IPS DF 19.7 (cell line): Measurements from ENCODE around the gene C6orf132.

ENCODE experiments used
- DNase-seq: peaks from one replicate; pipeline ENCODE4 v3.0.0-alpha.2; 2013; ENCODE audit warnings: low read depth, low spot score

The C6orf132 gene

GRCh38 chr6:42104804-42105125 is 37.7 kb downstream of the C6orf132 start:
- no peak for DNase-seq

- peak; percentile 60 for DNase-seq
Measured at GRCh38 chr6:42104095-42104803, 38.2 kb downstream of the C6orf132 start.

GRCh38 chr6:42103753-42104094 is 38.7 kb downstream of the C6orf132 start:
- DNase-seq = no peak

DNA sequence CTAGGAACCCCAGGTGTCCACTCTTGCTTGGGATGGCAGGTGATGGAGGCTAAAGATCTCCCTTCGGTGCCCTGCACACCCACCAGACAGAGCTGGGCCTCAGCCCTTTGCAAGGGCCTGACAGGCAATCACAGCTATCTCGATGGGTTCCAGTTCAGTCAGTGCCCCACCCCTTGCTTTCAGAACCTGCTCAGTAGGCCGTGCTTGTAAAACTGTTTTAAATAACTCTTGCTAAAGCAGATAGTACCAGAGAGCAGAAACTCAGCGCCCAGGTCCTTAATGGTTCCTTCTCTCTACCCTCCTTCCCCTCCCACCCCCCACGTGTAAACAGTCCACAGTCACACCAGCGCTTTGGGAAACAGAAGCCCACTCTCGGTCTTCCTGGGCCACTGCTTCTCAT is 39.2 kb downstream of the C6orf132 start:
- DNase-seq = no peak

- no peak for DNase-seq
Measured at GRCh38 chr6:42101186-42101657, 41.2 kb downstream of the C6orf132 start.

DNA sequence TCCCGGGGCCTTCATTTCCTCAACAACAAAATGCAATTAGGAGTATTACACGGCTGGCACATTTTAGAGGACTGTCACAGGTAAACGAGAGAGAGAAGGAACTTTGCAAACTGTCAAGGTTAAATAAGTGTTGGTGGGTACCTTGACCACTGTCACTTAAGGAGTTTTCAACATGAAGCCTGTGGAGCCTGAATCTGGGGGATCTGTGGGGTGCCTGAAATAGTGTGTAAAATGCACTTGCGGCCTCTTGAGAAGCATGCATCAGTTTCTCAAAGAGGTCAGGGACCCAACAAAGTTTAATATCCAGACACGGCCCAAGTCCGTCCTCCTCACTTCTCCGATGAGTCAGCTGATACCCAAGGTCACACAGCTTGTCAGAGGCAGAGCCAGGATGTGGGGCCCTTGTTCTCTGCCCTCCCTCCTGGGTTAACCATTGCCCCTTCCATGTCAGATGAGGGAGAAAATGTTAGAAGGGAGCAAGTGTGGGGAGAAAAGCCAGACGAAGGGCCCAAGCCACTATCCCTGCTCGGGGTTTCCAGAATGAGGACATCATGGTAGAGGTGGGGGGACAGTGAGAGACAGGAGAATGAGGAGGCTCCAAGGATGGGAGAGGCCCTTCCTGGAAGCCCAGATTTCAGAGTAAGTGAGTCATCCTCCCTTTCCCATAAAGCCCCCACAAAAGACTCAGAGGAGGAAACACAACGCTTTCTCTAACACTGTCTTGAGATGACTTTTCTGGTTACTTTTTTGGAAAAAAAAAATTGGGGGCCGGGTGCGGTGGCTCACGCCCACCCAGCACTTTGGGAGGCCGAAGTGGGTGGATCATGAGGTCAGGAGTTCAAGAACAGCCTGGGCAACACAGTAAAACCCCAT is 42.2 kb downstream of the C6orf132 start:
- DNase-seq = no peak

GRCh38 chr6:42099340-42100028 is 42.9 kb downstream of the C6orf132 start:
- no peak for DNase-seq

DNA sequence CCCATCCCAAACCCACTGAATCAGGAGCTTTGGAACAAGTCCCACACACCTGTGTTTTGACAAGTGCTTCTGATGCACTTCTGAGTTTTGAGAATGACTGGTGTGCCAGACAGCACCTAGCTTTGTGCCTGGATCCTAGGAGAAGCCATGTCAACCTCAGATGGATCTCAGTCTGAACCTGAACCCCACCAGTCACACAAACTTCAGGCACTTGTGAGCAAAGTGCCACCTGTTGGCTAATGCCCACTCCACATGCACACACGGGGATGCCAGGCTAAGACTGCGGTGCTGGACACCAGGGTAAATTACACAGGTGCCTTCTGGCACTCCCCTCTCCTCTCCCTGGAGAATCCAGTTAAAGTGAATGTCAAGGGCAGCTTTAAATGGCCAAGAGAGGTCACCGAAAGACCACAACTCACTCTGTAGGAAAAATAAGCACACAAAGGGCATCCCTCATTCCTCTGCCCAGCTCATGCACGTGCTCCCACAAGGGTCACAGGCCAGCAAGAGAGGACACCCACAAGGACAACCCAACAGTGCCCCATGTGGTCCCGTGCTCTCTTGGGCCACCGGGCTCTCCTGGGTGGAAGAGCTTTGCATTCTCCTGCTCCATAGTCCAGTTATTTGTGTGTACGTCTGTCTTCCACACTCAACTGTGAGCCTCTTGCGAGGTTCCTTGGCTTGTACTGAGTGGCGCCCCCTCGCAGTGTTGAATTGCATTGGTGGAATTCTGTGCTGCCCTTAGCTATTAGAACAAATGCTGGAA is 46.5 kb downstream of the C6orf132 start:
- no peak for DNase-seq

GRCh38 chr6:42095094-42095493 is 47.3 kb downstream of the C6orf132 start:
- DNase-seq = no peak

DNA sequence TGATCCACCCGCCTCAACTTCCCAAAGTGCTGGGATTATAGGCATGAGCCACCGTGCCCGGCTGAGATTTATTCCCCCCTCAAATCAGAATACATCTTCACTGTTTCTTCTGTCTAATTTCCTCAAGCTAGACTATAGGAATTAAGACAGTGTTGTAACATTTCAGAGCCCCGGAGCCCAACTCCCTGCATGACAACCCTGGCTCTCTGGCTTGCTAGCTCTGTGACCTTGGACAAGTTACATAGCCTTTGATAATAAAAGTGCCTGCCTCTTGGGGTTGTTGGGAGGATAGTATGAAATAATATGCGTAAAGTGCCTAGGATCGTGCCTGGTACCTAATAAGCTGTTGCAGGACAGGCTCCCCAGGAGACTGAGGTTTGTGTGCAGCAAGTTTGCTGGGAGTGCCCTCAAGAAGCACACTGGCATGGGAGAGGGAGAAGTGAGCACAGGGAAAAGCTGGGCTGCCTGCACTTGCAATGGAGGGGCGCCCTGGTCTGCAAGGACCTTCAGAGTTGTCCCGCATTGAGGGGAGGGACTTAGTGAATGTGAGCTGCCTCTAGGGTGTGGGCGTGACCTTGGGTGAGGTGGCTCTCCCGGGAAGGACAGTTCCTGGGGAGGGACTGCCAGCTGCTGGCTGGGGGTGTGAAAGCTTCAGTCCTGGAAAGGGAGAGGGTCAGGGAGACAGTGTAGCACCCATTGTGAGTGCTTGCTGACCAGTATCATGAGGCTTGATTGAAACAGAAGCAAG is 48.7 kb downstream of the C6orf132 start:
- no peak for DNase-seq

- DNase-seq = no peak
Measured at GRCh38 chr6:42091718-42092023, 50.7 kb downstream of the C6orf132 start.

DNA sequence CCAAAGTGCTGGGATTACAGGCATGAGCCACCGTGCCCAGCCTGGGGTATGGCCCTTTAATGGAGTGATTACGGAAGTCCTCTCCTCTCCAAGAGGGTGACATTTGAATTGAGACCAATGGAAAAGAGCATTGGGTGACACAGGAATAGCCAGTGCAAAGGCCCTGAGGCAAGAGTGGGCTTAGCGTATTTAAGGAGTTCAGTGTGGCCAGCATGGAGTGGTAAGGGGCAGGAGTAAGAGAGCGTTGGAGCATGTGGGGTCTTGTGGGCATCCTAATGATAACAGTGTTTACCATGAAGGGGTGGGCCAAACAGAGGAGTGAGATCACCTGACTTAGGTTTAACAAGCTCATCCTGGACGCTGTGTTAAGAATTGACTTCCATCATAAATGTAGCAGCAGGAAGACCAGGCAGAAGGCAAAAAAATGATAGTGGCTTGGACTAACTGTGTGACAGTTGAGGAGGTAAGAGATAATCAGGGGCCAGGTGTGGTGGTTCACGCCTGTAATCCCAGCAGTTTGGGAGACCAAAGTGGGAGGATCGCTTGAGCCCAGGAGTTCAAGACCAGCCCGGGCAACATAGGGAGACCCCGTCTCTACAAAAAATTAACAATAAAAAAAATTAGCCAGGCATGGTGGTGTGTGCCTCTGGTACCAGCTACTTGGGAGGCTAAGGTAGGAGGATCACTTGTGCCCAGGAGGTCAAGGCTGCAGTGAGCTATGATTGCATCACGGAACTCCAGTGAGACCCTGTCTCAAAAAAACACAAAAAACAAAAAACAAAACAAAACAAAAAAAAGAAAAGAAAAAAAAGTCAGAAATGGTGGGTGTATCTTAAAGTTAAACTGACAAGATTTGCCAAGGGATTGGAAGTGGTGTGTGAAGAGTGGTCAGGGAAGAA is 51.4 kb downstream of the C6orf132 start:
- DNase-seq = no peak

GRCh38 chr6:42088101-42088591 is 54.3 kb downstream of the C6orf132 start:
- no peak for DNase-seq

GRCh38 chr6:42086046-42087035 is 56.1 kb downstream of the C6orf132 start:
- no peak for DNase-seq

DNA sequence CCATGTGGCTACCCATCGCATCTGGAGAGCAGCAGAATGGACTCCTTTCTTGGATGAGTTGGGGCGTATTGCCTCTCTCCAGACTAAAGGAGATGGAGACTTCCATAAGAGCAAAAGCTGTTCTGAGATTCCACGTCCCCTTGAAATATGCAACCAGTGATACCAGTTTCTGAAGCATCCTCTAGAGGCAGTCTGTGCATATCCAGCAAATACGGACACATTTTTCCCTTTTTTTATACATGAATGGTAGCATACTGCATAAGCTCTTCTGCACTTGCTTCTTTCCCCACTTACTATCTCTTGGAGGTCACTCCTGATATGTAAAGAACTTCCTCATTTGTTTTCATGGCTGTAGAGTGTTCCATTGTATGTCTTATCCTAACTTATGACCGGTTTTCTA is 57.5 kb downstream of the C6orf132 start:
- no peak for DNase-seq

DNA sequence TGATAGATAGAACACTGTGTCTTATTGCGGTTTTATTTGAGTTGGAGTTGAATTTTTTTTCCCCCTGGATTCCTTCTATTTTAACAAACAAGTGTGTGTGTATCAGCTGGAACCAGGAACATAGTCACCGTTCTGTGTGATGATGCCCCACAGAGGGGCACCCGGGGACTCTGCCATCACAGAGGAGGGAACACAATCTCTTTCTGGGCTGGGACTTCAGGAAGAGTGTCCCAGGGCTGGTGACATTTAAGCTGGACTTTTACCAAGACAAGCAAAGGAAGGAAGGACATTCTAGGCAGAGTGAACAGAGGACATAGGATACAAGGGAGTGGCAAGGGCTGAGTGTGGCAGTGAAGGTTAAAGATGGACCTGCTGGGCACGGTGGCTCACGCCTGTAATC is 58.9 kb downstream of the C6orf132 start:
- DNase-seq = no peak

GRCh38 chr6:42079941-42080464 is 62.4 kb downstream of the C6orf132 start:
- DNase-seq = no peak

DNA sequence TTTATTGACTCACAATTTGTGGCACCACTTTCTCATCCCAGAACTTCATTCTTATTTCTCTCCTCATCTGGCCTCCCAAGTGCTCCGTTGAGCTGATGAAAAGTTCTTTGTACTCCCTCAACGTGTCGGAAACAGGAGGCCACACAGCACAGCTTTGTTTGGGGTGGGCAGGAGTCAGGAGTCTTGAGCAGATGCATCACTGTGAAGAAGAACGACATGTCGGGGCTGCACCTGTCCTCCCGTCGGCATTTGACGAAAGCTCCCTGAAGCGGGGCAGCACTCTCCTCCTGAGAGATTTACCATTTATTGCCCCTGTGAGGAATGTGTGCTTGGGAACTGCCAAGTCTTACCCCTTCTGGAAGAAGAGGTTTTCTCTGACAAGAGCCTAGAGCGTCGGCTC is 64.0 kb downstream of the C6orf132 start:
- no peak for DNase-seq
